AG09309 (cell line): ENCODE measurements around the gene KIF9.
"Not testable (repeated sequence)": the region's sequence is repeated elsewhere in the genome, so short reads cannot be mapped to it uniquely, and the experiment has no call there.

Experiments
- DNase-seq: peaks from one replicate; pipeline ENCODE4 v3.0.0-alpha.2; 2010; ENCODE audit warnings: low read depth
- H3K4me3 ChIP-seq: 2 replicates; pipeline ENCODE4 v1.5.1; 2011; ENCODE audit warnings: mild to moderate bottlenecking, low read depth, low read length, moderate library complexity; ENCODE audit not compliant: control insufficient read depth
- TF ChIP-seq, protein P1 (sequence below): IDR thresholded peaks from 2 replicates; pipeline ENCODE4 v1.5.1; 2011; ENCODE audit warnings: mild to moderate bottlenecking, low read depth, low read length, inconsistent platforms; ENCODE audit not compliant: insufficient read depth, control insufficient read depth; ENCODE audit errors: missing control alignments

Gene KIF9

DNA sequence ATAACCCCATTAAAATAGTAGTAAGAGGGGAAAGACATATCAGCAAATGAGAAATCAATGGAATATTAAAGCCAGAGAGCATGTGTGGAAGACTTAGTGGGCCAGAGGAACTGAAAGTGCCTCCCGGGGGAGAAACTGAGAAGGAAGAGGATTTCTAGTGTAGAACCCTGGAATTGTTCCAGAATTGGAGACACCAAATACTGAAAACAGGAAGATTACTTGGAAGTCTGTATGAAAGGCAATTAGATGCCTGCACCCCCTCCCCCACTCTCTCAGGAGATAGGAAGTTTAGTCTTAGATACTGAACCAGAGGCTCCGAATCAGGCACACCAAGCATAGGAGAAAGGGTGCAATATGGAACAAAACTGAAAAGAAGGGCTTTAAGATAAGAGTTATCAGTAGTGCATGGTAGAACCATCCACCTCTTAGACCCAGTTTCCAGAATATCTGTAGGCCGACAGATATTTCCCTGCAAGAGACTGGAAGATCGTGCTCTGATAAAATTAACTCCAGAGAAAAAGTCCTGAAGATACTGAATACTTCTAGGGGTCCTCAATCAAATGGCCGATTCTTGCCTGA lies 32.6 kb upstream of the KIF9 start:
- TF ChIP-seq, protein P1, sequence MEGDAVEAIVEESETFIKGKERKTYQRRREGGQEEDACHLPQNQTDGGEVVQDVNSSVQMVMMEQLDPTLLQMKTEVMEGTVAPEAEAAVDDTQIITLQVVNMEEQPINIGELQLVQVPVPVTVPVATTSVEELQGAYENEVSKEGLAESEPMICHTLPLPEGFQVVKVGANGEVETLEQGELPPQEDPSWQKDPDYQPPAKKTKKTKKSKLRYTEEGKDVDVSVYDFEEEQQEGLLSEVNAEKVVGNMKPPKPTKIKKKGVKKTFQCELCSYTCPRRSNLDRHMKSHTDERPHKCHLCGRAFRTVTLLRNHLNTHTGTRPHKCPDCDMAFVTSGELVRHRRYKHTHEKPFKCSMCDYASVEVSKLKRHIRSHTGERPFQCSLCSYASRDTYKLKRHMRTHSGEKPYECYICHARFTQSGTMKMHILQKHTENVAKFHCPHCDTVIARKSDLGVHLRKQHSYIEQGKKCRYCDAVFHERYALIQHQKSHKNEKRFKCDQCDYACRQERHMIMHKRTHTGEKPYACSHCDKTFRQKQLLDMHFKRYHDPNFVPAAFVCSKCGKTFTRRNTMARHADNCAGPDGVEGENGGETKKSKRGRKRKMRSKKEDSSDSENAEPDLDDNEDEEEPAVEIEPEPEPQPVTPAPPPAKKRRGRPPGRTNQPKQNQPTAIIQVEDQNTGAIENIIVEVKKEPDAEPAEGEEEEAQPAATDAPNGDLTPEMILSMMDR: no peak
- no peak overlapping the region for H3K4me3 ChIP-seq
- no peak for DNase-seq

DNA sequence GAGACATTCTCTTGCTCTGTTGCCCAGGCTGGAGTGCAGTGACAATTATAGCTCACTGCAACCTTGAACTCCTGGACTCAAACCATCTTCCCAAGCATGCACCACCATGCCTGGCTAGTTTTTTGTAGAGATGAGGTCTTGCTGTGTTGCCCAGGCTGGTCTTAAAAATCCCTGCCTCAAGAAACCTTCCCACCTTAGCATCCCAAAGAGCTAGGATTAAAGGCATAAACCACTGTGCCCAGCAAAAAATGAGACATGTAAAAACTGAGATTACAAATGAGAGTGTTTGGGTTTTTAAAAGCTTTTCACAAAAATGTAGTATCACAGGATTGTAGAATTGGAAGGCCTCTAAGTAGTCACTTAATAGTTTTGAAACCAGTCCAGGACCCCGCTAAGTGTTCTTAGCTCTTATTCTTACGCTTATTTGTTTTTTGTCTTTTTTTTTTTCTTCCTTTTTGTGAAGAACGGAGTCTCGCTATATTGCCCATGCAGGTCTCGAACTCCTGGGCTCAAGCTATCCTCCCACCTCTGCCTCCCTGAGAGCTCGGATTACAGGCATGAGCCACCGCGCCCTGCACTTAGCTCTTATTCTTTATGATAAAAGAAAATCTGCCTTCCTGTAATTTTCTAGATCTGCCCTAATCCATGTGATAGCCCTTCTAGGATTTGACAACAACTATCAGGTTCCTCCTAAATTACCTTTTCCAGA lies 31.6 kb upstream of the KIF9 start:
- TF ChIP-seq, protein P1: no peak
- DNase-seq: no peak
- no peak overlapping the region for H3K4me3 ChIP-seq

DNA sequence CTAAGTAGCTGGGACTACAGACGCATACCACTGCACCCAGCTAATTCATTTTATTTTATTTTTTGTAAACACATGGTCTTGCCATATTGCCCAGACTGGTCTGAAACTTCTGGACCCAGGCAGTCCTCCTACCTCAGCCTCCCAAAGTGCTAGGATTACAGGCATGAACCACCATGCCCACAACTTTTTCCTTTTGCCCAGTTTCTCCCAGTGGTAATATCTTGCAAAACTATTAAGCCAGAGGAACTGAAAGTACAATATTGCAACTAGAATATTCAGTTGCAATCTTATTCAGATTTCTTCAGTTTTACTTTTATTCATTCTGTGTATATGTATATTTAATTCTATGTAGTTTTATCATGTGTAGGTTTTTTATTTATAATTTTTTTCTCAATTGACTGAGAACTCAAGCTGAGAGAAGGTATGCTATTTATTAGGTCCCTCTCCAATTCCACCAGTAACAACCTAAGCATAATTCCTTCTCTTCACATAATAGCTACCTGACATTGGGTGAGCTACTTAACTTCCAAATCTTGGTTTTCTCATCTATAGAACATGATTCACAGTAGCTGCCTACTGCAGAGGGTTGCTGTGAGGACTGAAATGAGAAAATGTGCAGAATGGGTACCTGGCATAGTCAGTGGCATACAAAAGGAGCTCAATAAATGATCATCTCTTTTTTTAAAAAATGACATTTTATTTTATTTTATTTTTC lies 30.9 kb upstream of the KIF9 start:
- no peak for DNase-seq
- TF ChIP-seq, protein P1: no peak

DNA sequence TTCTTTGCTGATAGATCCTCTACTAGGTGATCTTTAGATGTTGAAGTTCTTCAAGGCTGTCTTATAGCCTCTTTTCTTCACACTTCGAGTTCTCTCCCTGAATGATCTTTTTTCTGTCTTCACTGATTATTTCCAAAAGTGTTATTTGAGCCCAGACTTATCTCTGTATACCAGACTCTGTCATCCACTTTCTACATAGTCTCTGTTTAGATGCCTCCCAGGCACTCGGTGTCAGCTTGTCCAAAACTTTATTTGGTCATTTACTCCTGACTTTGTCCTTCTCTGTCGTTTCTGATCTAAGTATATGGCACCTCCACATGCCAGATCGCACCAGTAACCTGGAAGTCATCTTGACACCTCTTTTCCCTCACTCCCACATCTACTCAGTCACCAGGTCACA lies 27.8 kb upstream of the KIF9 start:
- DNase-seq: no peak
- no peak overlapping the region for H3K4me3 ChIP-seq
- TF ChIP-seq, protein P1: no peak

More for the DNA sequence above, 30.9 kb upstream of the KIF9 start:
- no peak overlapping the region for H3K4me3 ChIP-seq

DNA sequence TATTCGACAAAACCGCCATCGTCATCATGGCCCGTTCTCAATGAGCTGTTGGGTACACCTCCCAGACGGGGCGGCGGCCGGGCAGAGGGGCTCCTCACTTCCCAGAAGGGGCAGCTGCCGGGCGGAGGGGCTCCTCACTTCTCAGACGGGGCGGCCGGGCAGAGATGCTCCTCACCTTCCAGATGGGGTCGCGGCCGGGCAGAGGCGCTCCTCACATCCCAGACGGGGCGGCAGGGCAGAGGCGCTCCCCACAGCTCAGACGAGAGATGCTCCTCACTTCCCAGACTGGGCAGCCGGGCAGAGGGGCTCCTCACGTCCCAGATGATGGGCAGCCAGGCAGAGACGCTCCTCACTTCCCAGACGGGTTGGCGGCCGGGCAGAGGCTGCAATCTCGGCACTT lies 26.6 kb upstream of the KIF9 start:
- not testable (repeated sequence) for H3K4me3 ChIP-seq, DNase-seq

DNA sequence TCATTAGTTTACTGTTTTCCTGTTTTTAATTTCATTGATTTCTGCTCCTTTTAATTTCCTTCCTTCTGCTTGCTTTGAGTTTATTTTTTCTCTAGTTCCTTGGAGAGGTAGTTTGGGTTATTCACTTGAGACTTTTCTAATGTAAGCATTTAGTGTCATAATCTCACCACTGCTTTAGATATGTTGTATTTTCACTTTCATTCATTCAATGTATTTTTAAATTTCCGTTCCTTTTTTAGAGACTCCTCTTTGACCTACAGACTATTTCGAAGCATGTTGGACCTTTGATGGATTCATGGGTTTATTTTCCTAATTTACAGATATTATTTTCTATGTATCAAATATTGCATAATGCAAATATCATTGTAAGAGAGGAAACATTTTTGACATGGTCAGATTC lies 23.4 kb upstream of the KIF9 start:
- no peak overlapping the region for H3K4me3 ChIP-seq
- TF ChIP-seq, protein P1: no peak
- no peak for DNase-seq

DNA sequence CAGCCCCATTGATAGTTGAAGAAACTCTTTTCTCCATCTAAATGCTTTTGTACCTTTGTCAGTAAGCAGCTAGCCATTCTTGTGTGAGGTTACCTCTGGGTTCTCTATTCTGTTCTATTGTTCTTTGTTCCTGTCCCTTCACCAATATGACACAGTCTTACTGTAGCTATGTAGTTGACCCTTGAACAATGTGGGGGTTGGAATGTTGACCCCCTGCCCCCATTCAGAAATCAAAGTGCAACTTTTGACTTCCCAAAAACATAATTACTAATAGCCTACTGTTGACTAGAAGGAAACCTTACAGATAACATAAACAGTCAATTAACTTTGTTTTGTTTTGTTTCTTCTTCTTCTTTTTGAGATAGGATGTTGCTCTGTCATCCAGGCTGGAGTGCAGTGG lies 18.9 kb upstream of the KIF9 start:
- no peak for DNase-seq
- TF ChIP-seq, protein P1: no peak
- H3K4me3 ChIP-seq: no peak overlapping the region
